HCT116 (cell line): ENCODE data around the gene ASPG. TPM values are rescaled to one million over a fixed set of nuclear protein-coding genes. Genes with fewer than 3 reads are reported as not detected.

ENCODE experiments used
- ATAC-seq: fragments of 200-7000 bp; cut with Tn5 transposase; 2 replicates; pipeline ENCODE4 v1.9.1; 2020; ENCODE audit warnings: mild to moderate bottlenecking, moderate library complexity
- BruUV-seq: library from RNA; stranded (reverse); fragments of 400-500 nt; replicated peaks from 2 replicates; lab custom pipeline; 2021; lab: Mats Ljungman, UMichigan
- CTCF ChIA-PET: fragments of 300-600 bp; sonication (Branson Sonifier 250); formaldehyde crosslinking; loops from one replicate; lab custom pipeline; 2021; ENCODE audit warnings: antibody characterized with exemption; lab: Charles Lee
- POLR2A ChIA-PET: fragments of 300-600, 350-600 bp; sonication (Branson Sonifier 250); formaldehyde crosslinking; loops from one replicate; lab custom pipeline; 2021; ENCODE audit warnings: antibody characterized with exemption; lab: Charles Lee
- RAD21 ChIA-PET, 2 experiments: fragments of 300-600 bp; sonication (Branson Sonifier 250); formaldehyde crosslinking; loops; one replicate each; lab custom pipeline; 2023; ENCODE audit warnings: low total read pairs in 2 of 2; ENCODE audit not compliant: uncharacterized antibody in 2 of 2, unreplicated experiment in 2 of 2, low non-redundant PET in 1 of 2; lab: Charles Lee
- DNase-seq: peaks from one replicate; pipeline ENCODE4 v3.0.0-alpha.2; 2010; ENCODE audit warnings: low read depth, low spot score
- H2AFZ ChIP-seq: fragments of 200-600 bp; shearing (Covaris generic), sonication (generic); 2 replicates; pipeline ENCODE4 v1.6.1; 2017; ENCODE audit warnings: low read depth, mixed run types, mixed read lengths, antibody characterized with exemption, low read length; ENCODE audit not compliant: poor library complexity, severe bottlenecking
- H3K27ac ChIP-seq: 2 replicates; pipeline ENCODE4 v1.5.1; 2012; ENCODE audit warnings: low read depth, low read length
- H3K27me3 ChIP-seq: fragments of 200-600 bp; sonication (generic); 2 replicates; pipeline ENCODE4 v1.6.1; 2016; ENCODE audit warnings: mixed run types, low read length, mixed read lengths; ENCODE audit not compliant: insufficient read depth
- H3K36me3 ChIP-seq, 2 experiments: fragments of 200-500 bp in 1 of 2; fragments of 200-600 bp in 1 of 2; sonication (Bioruptor generic) in 1 of 2; sonication (generic) in 1 of 2; 2 replicates each; pipeline versions ENCODE4 v1.5.1 to v1.6.1; 2014 to 2016; ENCODE audit warnings: low read length in 2 of 2, inconsistent platforms in 1 of 2, mixed read lengths in 1 of 2, mixed run types in 1 of 2; ENCODE audit not compliant: insufficient read depth in 2 of 2, control insufficient read depth in 1 of 2
- H3K4me1 ChIP-seq, 2 experiments: fragments of 200-600 bp in 1 of 2; sonication (generic) in 1 of 2; 2 replicates each; pipeline versions ENCODE4 v1.5.1 to v1.6.1; 2012 to 2017; ENCODE audit warnings: low read length in 2 of 2, inconsistent platforms in 1 of 2, mild to moderate bottlenecking in 1 of 2, mixed read lengths in 1 of 2, mixed run types in 1 of 2, moderate library complexity in 1 of 2; ENCODE audit not compliant: insufficient read depth in 2 of 2, control insufficient read depth in 1 of 2
- H3K4me2 ChIP-seq: fragments of 200-600 bp; sonication (generic); 2 replicates; pipeline ENCODE4 v1.6.1; 2017; ENCODE audit warnings: mixed run types, low read length, mixed read lengths
- H3K4me3 ChIP-seq, 2 experiments: fragments of 200-600 bp in 1 of 2; sonication (generic) in 1 of 2; replicated peaks in 1 of 2; 2 replicates each; pipeline ENCODE4 v1.5.1; 2011 to 2016; ENCODE audit warnings: low read length in 2 of 2, control low read depth in 1 of 2, low read depth in 1 of 2, mild to moderate bottlenecking in 1 of 2, mixed read lengths in 1 of 2, mixed run types in 1 of 2
- H3K79me2 ChIP-seq: fragments of 200-600 bp; sonication (generic); 2 replicates; pipeline ENCODE4 v1.6.1; 2017; ENCODE audit warnings: mild to moderate bottlenecking, mixed run types, low read length, moderate library complexity, mixed read lengths; ENCODE audit not compliant: insufficient read depth
- H3K9ac ChIP-seq: fragments of 200-600 bp; sonication (generic); 2 replicates; pipeline ENCODE4 v1.6.1; 2016; ENCODE audit warnings: low read length, mixed read lengths
- H3K9me2 ChIP-seq: fragments of 200-600 bp; sonication (generic), shearing (Covaris generic); 2 replicates; pipeline ENCODE4 v1.6.1; 2017; ENCODE audit warnings: mixed run types, mild to moderate bottlenecking, moderate library complexity; ENCODE audit not compliant: insufficient read depth
- H3K9me3 ChIP-seq, 2 experiments: fragments of 200-500 bp in 1 of 2; fragments of 200-600 bp in 1 of 2; sonication (Bioruptor generic) in 1 of 2; sonication (generic) in 1 of 2; 2 replicates each; pipeline ENCODE4 v1.6.1; 2014 to 2017; ENCODE audit warnings: low read length in 2 of 2, mixed read lengths in 2 of 2, inconsistent platforms in 1 of 2, low read depth in 1 of 2, mild to moderate bottlenecking in 1 of 2, mixed run types in 1 of 2, moderate library complexity in 1 of 2; ENCODE audit not compliant: control insufficient read depth in 1 of 2, insufficient read depth in 1 of 2
- H4K20me1 ChIP-seq: fragments of 200-600 bp; sonication (generic), shearing (Covaris generic); 2 replicates; pipeline ENCODE4 v1.6.1; 2017; ENCODE audit warnings: mixed run types, mild to moderate bottlenecking, moderate library complexity; ENCODE audit not compliant: insufficient read depth
- CTCF ChIP-seq, 3 experiments: fragments of 200-600 bp in 1 of 3; sonication (generic) in 1 of 3; IDR thresholded peaks in 2 of 3; conservative IDR thresholded peaks in 1 of 3; 2 replicates each; pipeline ENCODE4 v1.5.1; 2012 to 2017; ENCODE audit warnings: low read depth in 2 of 3, low read length in 2 of 3, antibody characterized with exemption in 1 of 3, borderline replicate concordance in 1 of 3, control low read depth in 1 of 3, mild to moderate bottlenecking in 1 of 3, mixed read lengths in 1 of 3, mixed run types in 1 of 3, moderate library complexity in 1 of 3; ENCODE audit not compliant: insufficient read depth in 1 of 3
- POLR2A ChIP-seq: IDR thresholded peaks from 2 replicates; pipeline ENCODE4 v1.7.0; 2011; ENCODE audit warnings: borderline replicate concordance; ENCODE audit not compliant: insufficient read depth, insufficient read length; ENCODE audit errors: extremely low read depth
- SP1 ChIP-seq: IDR thresholded peaks from 2 replicates; pipeline ENCODE4 v1.6.1; 2012; ENCODE audit warnings: low read depth
- YY1 ChIP-seq: IDR thresholded peaks from 2 replicates; pipeline ENCODE4 v1.6.1; 2011; ENCODE audit warnings: low read length, low read depth, moderate library complexity, mild to moderate bottlenecking; ENCODE audit not compliant: insufficient replicate concordance; ENCODE audit errors: extremely low read depth
- ZNF274 ChIP-seq: fragments of 200-500 bp; sonication (Bioruptor generic); IDR thresholded peaks from 2 replicates; pipeline ENCODE4 v1.6.1; 2014; ENCODE audit warnings: mild to moderate bottlenecking, low read depth, low read length, inconsistent platforms
- intact Hi-C: fragments of 100-400 bp; cut with micrococcal nuclease; formaldehyde crosslinking; loops from 2 replicates; pipeline ENCODE4 v1.10.0; 2022
- total RNA-seq: library from RNA; stranded (reverse); gene quantifications from one replicate; pipeline ENCODE4 v1.2.1, GENCODE V29; 2021; ENCODE audit not compliant: unreplicated experiment
- TF ChIP-seq, protein P1 (sequence below): IDR thresholded peaks from 2 replicates; pipeline ENCODE4 v1.6.1; 2011; ENCODE audit warnings: mild to moderate bottlenecking, low read length, moderate library complexity; ENCODE audit not compliant: insufficient replicate concordance; ENCODE audit errors: extremely low read depth

Gene ASPG
- total RNA-seq, 1 experiment from 2014 or later, result not detected

GRCh38 chr14:104094056-104094708 is 8.7 kb downstream of the ASPG start:
- H2AFZ ChIP-seq, result no peak overlapping the region

More at GRCh38 chr14:104094056-104094708, 8.7 kb downstream of the ASPG start:
- ATAC-seq (peak; percentile 10), DNase-seq (no peak)
- Histone ChIP-seq H3K4me1 (peaks cover 7 to 14% of the 10 kb centered on the region in 2 experiments; a peak in 3 of 4 replicates), H3K9me2 (no peaks in the 10 kb centered on the region), H3K4me3 (no peak overlapping the region), H3K4me2 (peak overlapping the region; percentile 31), H3K27ac (peak overlapping the region; percentile 16; the same call in 1 of the 2 replicates), H3K79me2 (no peaks in the 10 kb centered on the region), H3K9me3 (no peaks in the 10 kb centered on the region), H3K27me3 (no peaks in the 10 kb centered on the region), H3K9ac (no peak overlapping the region), H4K20me1 (no peaks in the 10 kb centered on the region), H3K36me3 (no peaks in the 10 kb centered on the region)
- ChIA-PET RAD21 (interaction anchor here in 1 of 2 experiments (0.7 kb wide), 2 partner anchors 14 to 16 kb away, joined by 4 to 6 read pairs; no protein-coding TSS in a partner anchor), POLR2A (no interaction called here), CTCF (interaction anchor here (0.9 to 1.9 kb wide), 8 partner anchors 9 to 470 kb away, joined by 3 to 11 read pairs (median 4); no protein-coding TSS in a partner anchor)
- TF ChIP-seq YY1, result no peak
- TF ChIP-seq SP1, result no peak
- TF ChIP-seq ZNF274, result no peak
- TF ChIP-seq CTCF (IDR thresholded peaks at IDR 0.05 in 2 of 3, conservative IDR thresholded peaks at IDR 0.05 in 1 of 3; ENCODE audit: borderline replicate concordance in 1 of 3, insufficient read depth in 1 of 3, low read depth in 2 of 3, low read length in 2 of 3), result no peak
- TF ChIP-seq, protein P1, sequence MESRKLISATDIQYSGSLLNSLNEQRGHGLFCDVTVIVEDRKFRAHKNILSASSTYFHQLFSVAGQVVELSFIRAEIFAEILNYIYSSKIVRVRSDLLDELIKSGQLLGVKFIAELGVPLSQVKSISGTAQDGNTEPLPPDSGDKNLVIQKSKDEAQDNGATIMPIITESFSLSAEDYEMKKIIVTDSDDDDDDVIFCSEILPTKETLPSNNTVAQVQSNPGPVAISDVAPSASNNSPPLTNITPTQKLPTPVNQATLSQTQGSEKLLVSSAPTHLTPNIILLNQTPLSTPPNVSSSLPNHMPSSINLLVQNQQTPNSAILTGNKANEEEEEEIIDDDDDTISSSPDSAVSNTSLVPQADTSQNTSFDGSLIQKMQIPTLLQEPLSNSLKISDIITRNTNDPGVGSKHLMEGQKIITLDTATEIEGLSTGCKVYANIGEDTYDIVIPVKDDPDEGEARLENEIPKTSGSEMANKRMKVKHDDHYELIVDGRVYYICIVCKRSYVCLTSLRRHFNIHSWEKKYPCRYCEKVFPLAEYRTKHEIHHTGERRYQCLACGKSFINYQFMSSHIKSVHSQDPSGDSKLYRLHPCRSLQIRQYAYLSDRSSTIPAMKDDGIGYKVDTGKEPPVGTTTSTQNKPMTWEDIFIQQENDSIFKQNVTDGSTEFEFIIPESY, result no peak
- TF ChIP-seq POLR2A, result no peak
- intact Hi-C loops, result loop anchor here (1.0 kb wide), 1 partner anchor 37 kb away; no protein-coding TSS in a partner anchor
- BruUV-seq, result no TSS peak
